ENCODE data around the gene HKDC1.

DNA sequence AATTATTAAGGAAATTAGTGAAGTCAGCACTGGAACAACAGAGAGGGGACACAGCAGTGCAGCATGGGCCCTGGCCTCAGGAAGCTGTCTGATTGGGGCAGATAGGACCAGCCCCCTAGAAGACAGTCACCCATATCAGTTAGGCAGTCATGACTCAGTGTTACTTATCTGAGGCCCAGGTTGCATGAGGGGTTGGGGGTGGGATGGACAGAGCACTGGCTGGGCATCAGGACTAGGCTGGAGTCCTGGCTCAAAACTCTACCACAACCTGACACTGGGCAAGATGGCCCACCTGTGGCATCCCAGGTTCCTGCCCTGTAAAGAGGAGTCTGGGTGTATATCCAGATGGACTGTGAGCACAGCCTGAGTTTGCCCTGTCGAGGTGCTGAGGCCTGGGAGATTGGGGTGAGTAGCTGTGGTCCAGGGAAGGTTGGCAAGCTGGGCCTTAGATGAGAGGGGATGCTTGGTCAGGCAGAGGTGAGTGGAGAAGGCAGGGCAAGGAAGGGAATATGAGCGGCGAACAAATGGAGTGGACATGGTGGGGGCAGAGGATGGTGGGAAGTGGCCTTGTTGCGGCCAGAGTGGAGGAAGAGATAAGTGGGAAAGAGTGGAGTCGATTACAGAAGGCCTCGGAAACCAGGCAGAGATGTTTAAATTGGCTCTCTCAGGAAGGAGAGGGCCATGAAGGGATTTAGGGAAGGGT is 95.6 kb downstream of the HKDC1 start:
- no peak for TF ChIP-seq EZH2 (IDR thresholded peaks at IDR 0.05; ENCODE audit: insufficient read depth, poor library complexity, severe bottlenecking)
- no peak for TF ChIP-seq EZH2phosphoT487 (IDR thresholded peaks at IDR 0.05; ENCODE audit: insufficient read depth, low read depth)

Measured in GM23248 (cell line).